HG02623 (cell line): ENCODE data around the gene NLRP13.

Experiments used
- ATAC-seq: cut with Tn5 transposase; IDR thresholded peaks from one replicate; pipeline ENCODE4 v1.9.1; 2021; ENCODE audit warnings: moderate library complexity; ENCODE audit not compliant: unreplicated experiment

NLRP13 gene

DNA sequence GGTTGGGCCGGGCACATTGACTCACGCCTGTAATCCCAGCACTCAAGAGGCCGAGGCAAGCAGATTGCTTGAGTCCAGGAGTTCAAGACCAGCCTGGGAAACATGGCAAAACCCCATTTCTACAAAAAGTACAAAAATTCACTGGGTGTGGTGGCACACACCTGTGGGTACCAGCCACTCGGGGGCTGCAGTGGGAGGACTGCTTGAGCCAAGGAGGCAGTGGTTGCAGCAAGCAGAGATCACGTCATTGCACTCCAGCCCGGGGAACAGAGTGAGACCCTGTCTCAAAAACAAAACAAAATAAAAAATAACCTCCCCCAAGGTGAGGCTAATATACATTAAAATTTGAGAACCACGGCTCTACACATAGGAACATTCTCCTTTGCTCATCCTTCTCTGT lies 24.9 kb downstream of the NLRP13 start:
- no peak for ATAC-seq

DNA sequence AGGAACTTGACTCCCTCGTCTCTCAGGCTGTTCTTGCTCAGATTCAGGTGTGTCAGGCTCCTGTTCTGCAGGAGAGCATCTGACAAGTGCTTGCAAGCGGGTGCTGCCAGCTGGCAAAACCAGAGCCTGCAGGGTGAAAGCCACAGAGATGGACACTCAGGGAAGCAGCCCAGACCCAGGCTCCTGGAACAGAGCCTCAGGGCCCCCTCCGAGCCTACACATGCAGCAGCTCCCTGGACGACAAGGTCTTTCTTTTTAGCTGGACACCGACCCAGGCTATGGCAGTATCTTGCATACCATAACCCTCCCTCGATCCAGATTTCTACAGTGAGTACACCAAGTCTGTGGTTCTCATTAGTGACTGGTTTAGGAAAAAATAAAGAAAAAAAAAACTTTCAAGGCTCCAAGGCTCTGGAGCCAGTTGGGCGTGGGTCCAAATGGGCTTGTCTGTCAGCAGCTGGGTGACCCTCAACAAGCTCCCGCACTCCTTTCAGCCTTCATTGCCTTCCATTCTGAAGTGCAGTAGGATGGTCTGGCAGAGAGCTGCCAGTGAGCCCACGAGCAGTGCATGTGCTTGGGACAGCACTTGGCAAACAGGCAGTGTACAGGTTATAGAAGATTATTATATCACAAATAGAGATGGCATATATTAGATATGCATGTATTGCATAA lies 29.9 kb downstream of the NLRP13 start:
- ATAC-seq: no peak

GRCh38 chr19:55901369-55902079 lies 30.6 kb downstream of the NLRP13 start:
- no peak for ATAC-seq

GRCh38 chr19:55898911-55899310 lies 33.2 kb downstream of the NLRP13 start:
- ATAC-seq: no peak

GRCh38 chr19:55882626-55883025 lies 49.5 kb downstream of the NLRP13 start:
- no peak for ATAC-seq

- no peak for ATAC-seq
Measured at GRCh38 chr19:55877211-55877610, 54.9 kb downstream of the NLRP13 start.

GRCh38 chr19:55870736-55871135 lies 61.4 kb downstream of the NLRP13 start:
- no peak for ATAC-seq

GRCh38 chr19:55867101-55867500 lies 65.0 kb downstream of the NLRP13 start:
- no peak for ATAC-seq

DNA sequence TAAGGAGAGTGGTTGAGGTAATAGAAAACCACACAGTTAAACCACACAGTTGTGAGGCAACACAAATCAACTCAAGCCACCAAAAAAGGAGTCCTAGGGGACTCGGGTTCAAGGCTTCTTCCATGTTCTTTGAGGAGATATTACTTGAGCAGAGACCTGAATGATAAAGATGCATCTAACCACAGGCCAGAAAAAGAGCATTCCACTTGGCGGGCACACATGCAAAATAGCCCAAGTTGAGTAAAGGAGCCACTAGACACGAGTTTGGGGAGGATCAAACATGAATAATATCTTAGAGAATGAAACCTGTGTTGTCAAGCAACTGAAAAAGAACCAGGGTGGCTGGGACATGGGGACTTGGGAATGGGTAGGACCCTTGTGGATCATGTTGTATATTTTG lies 65.6 kb downstream of the NLRP13 start:
- ATAC-seq: no peak

DNA sequence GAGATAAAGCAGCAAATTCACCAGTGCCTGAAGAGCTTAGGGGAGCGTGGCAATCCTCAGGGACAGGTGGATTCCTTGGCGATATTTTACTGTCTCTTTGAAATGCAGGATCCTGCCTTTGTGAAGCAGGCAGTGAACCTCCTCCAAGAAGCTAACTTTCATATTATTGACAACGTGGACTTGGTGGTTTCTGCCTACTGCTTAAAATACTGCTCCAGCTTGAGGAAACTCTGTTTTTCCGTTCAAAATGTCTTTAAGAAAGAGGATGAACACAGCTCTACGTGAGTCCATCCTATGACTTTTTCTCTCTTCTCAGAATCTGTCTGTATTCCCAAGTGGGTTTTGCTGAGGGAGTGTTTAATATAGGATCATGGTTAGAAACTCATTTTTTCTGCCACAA lies 73.2 kb downstream of the NLRP13 start:
- no peak for ATAC-seq

DNA sequence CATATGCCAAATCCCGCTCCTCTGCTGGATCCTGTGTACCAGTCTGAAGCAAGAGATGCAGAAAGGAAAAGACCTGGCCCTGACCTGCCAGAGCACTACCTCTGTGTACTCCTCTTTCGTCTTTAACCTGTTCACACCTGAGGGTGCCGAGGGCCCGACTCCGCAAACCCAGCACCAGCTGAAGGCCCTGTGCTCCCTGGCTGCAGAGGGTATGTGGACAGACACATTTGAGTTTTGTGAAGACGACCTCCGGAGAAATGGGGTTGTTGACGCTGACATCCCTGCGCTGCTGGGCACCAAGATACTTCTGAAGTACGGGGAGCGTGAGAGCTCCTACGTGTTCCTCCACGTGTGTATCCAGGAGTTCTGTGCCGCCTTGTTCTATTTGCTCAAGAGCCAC lies 73.7 kb downstream of the NLRP13 start:
- no peak for ATAC-seq

DNA sequence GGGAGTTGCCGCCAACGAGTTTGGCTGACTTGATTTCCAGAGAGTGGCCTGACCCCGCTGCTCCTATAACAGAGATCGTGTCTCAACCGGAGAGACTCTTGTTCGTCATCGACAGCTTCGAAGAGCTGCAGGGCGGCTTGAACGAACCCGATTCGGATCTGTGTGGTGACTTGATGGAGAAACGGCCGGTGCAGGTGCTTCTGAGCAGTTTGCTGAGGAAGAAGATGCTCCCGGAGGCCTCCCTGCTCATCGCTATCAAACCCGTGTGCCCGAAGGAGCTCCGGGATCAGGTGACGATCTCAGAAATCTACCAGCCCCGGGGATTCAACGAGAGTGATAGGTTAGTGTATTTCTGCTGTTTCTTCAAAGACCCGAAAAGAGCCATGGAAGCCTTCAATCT lies 74.2 kb downstream of the NLRP13 start:
- ATAC-seq: no peak

- ATAC-seq: no peak
Measured at GRCh38 chr19:55857149-55857548, 75.0 kb downstream of the NLRP13 start.

DNA sequence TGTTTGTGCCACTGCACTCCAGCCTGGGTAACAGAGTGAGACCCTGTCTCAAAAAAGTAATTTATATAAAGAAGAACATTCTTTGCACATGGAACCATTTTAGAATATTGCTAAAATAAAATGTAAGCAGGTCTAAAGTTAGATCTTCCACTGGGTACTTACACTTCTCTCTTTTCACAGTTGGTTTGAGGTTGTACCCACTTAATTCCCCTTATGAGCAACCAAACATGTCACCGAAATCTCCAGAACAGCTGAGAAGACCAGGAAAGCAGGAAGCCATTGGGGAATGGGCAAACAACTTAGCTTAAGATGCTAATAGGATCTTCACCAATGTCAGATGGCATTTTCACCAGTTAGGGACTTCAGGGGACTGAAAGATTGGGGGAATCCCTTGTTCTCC lies 77.0 kb downstream of the NLRP13 start:
- no peak for ATAC-seq
